PFSK-1 (cell line): ENCODE data around the gene CD1D.

Experiments
- FOXP2 ChIP-seq: optimal IDR thresholded peaks from 2 replicates; pipeline ENCODE3; 2011; ENCODE audit warnings: borderline replicate concordance, control low read depth, inconsistent platforms; ENCODE audit not compliant: insufficient read depth; ENCODE audit errors: extremely low read length, extremely low read depth
- POLR2AphosphoS5 ChIP-seq: IDR thresholded peaks from 2 replicates; pipeline ENCODE4 v1.6.1; 2012; ENCODE audit warnings: low read depth, mild to moderate bottlenecking, control low read depth, low read length, moderate library complexity
- SIN3A ChIP-seq: IDR thresholded peaks from 2 replicates; pipeline ENCODE4 v1.6.1; 2012; ENCODE audit warnings: mild to moderate bottlenecking, low read length, moderate library complexity, borderline replicate concordance; ENCODE audit not compliant: insufficient read depth
- TAF1 ChIP-seq: IDR thresholded peaks from 2 replicates; pipeline ENCODE4 v1.6.1; 2012; ENCODE audit warnings: low read length, control low read depth, borderline replicate concordance; ENCODE audit not compliant: insufficient read depth
- TF ChIP-seq, protein P1 (sequence below), 2 experiments: IDR thresholded peaks; 2 replicates each; pipeline versions ENCODE4 v1.6.1 to v1.8.0; 2011 to 2012; ENCODE audit warnings: low read depth in 2 of 2, low read length in 2 of 2, control low read depth in 1 of 2, inconsistent platforms in 1 of 2, mild to moderate bottlenecking in 1 of 2, moderate library complexity in 1 of 2; ENCODE audit not compliant: insufficient read depth in 1 of 2

The CD1D gene

GRCh38 chr1:158155673-158156072, 25.0 kb upstream of the CD1D start:
- TF ChIP-seq FOXP2 (no peak), POLR2AphosphoS5 (no peak), TAF1 (no peak), SIN3A (no peak)
- TF ChIP-seq, protein P1, sequence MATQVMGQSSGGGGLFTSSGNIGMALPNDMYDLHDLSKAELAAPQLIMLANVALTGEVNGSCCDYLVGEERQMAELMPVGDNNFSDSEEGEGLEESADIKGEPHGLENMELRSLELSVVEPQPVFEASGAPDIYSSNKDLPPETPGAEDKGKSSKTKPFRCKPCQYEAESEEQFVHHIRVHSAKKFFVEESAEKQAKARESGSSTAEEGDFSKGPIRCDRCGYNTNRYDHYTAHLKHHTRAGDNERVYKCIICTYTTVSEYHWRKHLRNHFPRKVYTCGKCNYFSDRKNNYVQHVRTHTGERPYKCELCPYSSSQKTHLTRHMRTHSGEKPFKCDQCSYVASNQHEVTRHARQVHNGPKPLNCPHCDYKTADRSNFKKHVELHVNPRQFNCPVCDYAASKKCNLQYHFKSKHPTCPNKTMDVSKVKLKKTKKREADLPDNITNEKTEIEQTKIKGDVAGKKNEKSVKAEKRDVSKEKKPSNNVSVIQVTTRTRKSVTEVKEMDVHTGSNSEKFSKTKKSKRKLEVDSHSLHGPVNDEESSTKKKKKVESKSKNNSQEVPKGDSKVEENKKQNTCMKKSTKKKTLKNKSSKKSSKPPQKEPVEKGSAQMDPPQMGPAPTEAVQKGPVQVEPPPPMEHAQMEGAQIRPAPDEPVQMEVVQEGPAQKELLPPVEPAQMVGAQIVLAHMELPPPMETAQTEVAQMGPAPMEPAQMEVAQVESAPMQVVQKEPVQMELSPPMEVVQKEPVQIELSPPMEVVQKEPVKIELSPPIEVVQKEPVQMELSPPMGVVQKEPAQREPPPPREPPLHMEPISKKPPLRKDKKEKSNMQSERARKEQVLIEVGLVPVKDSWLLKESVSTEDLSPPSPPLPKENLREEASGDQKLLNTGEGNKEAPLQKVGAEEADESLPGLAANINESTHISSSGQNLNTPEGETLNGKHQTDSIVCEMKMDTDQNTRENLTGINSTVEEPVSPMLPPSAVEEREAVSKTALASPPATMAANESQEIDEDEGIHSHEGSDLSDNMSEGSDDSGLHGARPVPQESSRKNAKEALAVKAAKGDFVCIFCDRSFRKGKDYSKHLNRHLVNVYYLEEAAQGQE (IDR thresholded peaks at IDR 0.05; ENCODE audit: insufficient read depth in 1 of 2, low read depth in 2 of 2, low read length in 2 of 2) = no peak

GRCh38 chr1:158159597-158159996, 21.1 kb upstream of the CD1D start:
- no peak for TF ChIP-seq TAF1
- TF ChIP-seq SIN3A = no peak
- TF ChIP-seq FOXP2 = no peak
- no peak for TF ChIP-seq POLR2AphosphoS5
- TF ChIP-seq, protein P1 (IDR thresholded peaks at IDR 0.05; ENCODE audit: insufficient read depth in 1 of 2, low read depth in 2 of 2, low read length in 2 of 2) = no peak

DNA sequence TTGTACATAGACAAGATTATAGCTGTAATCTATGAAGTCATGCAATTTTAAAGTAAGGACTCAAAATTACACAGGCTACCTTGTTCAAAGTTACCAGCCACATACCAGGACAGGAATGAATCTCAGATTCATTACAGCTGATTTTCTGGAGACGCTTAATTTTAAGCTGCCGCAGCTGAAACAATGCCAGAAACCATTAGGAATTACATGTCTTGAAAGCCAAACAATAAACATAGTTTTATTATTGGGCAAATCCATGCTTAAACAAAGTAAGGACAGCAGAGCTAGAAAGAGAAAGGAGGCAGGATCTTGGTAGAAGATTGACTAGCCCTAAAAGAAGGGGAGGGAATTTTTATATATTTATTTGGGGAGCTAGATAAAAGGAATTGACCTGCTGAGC, 19.2 kb upstream of the CD1D start:
- TF ChIP-seq, protein P1 (IDR thresholded peaks at IDR 0.05; ENCODE audit: insufficient read depth in 1 of 2, low read depth in 2 of 2, low read length in 2 of 2) = no peak
- TF ChIP-seq SIN3A (no peak), TAF1 (no peak), POLR2AphosphoS5 (no peak), FOXP2 (no peak)

DNA sequence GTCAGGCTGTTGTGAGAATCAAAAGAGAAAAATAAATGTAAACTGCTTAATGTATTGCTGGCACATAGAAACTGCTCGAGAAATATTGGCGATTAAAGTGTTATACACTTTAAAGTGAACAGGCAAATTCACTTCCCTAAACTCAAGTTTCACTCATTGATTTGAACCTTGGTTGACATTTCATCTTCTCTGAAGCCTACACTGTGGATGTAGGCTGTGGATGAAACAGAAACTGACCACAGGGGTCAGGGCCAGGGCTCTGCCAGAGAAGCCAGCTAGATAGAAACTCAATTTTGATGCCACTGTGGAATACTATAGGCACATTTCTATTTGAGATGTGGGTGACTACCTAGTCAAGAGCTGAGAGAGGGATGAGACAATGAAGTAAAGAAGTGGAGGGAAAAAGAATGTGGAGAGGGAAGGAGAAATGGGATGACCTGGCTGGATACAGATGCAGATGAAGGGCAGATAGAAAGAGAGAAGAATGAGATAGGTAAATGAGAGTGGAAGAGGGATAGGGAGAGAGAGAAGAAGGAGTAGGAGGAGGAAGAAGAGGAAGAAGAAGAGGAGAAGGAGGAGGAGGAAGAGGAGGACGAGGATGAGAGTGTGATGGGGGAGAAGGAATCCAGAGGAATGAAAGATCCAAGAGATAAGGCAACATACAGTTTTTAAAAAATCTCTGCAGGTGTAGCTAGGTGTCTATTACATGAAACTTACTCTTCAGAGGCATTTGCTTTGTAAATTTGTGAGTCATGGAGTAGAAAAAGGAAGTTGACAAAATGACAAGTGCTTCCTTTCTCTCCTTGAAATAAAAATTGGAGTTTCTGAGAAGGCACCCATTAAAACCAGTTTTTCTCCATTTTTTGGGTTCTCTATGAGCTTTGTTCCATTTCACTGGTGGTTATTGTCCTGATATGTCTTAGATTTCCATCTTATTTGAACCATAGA, 17.4 kb upstream of the CD1D start:
- no peak for TF ChIP-seq TAF1
- TF ChIP-seq POLR2AphosphoS5 = no peak
- TF ChIP-seq, protein P1 (IDR thresholded peaks at IDR 0.05; ENCODE audit: insufficient read depth in 1 of 2, low read depth in 2 of 2, low read length in 2 of 2) = no peak
- no peak for TF ChIP-seq FOXP2
- TF ChIP-seq SIN3A = no peak

DNA sequence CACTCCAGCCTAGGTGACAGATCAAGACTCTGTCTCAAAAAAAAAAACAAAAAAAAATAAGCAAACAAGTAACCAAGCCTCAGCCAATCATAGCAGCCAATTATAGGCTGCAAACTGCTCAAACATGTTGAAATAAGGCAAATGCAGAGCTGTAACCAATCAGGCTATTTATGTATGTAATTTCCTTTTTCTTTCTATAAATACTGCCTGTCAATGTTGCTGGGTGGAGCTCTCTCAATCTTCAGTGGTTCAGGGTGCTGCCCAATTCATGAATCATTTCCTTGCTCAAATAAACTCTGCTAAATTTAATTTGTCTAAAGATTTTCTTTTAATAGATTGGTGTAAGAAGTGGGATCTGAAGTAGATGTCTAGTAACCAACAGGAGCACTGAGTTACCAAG, 11.6 kb upstream of the CD1D start:
- TF ChIP-seq TAF1 = no peak
- TF ChIP-seq POLR2AphosphoS5 = no peak
- no peak for TF ChIP-seq SIN3A
- TF ChIP-seq, protein P1 (IDR thresholded peaks at IDR 0.05; ENCODE audit: insufficient read depth in 1 of 2, low read depth in 2 of 2, low read length in 2 of 2) = no peak
- no peak for TF ChIP-seq FOXP2
